IPS-NIHi11 (cell line): ENCODE results near the gene RSU1.

Experiments used
- DNase-seq: peaks from one replicate; pipeline ENCODE4 v3.0.0; 2012; ENCODE audit warnings: mixed read lengths, low spot score

Gene RSU1

GRCh38 chr10:16602104-16602775 lies 215.0 kb downstream of the RSU1 start:
- no peak for DNase-seq

DNA sequence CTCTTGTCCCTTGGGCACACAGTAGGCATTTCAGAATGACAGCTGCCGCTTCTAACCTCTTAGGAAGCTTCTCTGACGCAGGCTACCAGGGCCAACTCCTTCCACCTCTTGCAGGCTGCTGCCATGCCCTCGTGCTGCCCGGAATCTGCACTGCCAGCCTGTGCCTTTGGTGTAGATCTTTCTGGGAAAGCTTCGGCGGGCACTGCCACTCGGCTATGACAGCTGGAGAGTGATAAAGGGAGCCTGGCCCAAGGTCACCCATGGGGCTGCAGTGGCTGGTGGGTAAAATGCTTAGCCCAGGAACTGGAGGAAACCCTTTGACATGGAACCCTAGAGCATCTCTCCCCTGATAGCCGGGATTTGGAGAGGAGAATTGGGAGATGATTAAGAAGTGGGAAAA lies 217.6 kb downstream of the RSU1 start:
- no peak for DNase-seq

DNA sequence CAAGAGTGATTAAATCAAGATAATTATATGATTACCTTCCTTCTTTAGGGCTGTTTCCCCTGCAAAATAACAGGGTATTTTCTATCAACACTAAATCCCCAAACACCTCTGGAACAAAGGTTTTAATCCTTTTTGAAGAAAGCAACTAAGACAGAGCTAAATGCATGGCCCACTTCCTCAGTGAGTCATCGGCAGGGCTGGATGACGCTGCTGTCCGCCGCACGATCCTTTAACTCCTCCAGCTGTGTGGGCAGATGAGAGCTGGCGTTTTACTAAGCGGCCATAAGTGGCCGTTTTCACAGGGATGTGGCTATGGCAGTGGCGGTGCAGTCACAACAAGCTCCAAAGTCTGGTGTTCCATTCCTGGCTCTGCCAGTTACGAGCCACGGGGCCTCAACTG lies 219.6 kb downstream of the RSU1 start:
- no peak for DNase-seq

DNA sequence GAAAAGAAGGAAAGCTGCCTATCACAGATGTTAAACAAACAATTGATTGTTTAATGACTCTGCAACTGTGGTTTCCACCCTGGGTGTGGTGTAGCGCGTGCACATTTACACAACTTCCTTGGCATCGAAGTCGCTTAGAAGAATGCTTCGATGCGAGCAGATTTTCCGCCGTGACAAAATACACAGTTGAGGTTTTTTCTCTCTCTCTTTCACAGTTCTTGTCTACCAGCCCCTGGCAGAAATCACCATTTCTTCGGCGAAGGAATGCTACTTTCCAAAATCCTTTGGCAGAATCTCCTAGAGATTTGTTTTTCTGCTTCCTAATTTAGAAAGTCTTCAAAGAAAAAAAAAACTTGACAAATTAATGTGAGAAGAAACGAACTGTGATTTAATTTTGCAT lies 224.8 kb downstream of the RSU1 start:
- no peak for DNase-seq

- no peak for DNase-seq
Measured at GRCh38 chr10:16586358-16587138, 230.7 kb downstream of the RSU1 start.

- no peak for DNase-seq
Measured at GRCh38 chr10:16585103-16585502, 232.1 kb downstream of the RSU1 start.

DNA sequence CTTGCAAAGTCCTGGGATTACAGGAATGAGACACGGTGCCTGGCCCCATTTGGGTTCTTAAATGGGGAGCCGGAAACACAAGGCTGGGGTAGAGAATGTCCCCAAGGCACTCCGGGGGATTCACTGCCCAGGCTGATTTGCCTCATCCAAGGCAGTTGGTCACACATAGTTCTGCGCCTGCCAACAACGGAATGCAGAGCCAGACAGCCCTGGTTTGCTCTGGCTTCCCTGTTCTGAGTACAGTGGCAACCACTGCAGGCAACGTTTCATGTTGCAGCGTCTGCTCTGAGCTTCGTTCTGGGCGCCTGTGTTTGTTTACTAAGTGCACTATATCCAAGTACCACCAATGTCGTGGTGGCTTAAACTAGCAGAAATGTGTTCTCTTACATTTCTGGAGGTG lies 233.8 kb downstream of the RSU1 start:
- DNase-seq: no peak

GRCh38 chr10:16581202-16581601 lies 236.0 kb downstream of the RSU1 start:
- no peak for DNase-seq

DNA sequence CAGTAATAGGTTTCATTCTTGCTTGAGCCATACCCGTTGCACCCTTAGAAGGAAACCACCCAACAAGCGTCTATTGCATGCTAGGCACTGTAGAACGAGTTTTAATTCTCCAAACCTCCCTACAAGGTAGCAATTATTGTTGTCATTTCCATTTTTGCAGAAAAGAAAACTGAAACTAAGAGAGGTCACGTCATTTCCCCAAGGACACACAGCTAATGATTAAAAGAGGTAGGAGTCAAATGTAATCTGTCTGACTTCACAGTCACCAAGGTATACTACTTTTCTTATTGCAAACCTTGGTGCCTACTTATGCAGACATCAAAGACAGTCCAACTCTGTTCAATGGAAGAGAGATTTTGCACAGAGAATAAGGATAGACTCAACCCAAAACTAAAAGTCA lies 246.5 kb downstream of the RSU1 start:
- no peak for DNase-seq

GRCh38 chr10:16566202-16566805 lies 250.9 kb downstream of the RSU1 start:
- DNase-seq: no peak

- no peak for DNase-seq
Measured at GRCh38 chr10:16565604-16566003, 251.6 kb downstream of the RSU1 start.

- DNase-seq: no peak
Measured at GRCh38 chr10:16562891-16563290, 254.3 kb downstream of the RSU1 start.

DNA sequence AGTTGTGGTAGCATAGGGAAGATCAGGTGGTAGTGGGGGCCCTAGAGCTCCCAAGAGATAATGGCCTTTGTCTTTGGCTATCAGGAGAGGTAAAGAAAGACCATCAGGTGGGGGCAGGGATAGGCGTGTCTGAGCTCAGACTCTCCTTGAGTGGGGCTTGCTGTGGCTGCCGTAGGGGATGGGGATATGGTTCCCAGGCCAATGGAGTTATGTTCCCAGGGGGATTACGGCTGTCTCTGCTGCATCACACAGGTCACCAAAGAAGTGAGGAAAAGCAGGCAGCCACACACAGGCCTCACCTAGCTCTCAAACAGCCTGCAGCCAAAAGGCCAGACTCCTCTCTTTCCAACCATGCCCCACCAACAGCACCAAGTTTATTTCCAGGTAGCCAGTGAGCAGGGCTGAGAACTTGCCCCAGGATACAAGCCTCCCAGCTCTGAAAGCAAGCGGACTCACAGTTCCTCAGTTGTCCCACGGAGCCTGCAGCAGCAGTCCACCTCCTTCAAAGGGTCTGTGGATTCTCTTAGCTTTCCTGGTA lies 257.9 kb downstream of the RSU1 start:
- DNase-seq: no peak

GRCh38 chr10:16547973-16548372 lies 269.3 kb downstream of the RSU1 start:
- DNase-seq: no peak

- DNase-seq: peak; percentile 72
Measured at GRCh38 chr10:16545116-16545736, 272.0 kb downstream of the RSU1 start.

GRCh38 chr10:16544591-16544990 lies 272.6 kb downstream of the RSU1 start:
- no peak for DNase-seq

GRCh38 chr10:16544099-16544498 lies 273.1 kb downstream of the RSU1 start:
- DNase-seq: no peak
